Sigmoid colon (tissue), 7 donors: Measurements from ENCODE around the gene FUT8. TPM values are rescaled to one million over a fixed set of nuclear protein-coding genes. Genes with fewer than 3 reads are reported as not detected.

Source experiments
- DNase-seq: peaks from one replicate; pipeline ENCODE4 v3.0.0-alpha.2; 2019
- H3K27ac ChIP-seq, 4 donors: fragments of 200-600 bp; sonication (generic); one replicate each; pipeline ENCODE4 v1.5.1; 2016 to 2019; ENCODE audit warnings: mild to moderate bottlenecking in 1 of 4
- H3K27me3 ChIP-seq, 3 donors: fragments of 200-600 bp; sonication (generic); one replicate each; pipeline ENCODE4 v1.5.1; 2019; ENCODE audit warnings: mild to moderate bottlenecking in 1 of 3
- H3K36me3 ChIP-seq, 4 donors: fragments of 200-600 bp; sonication (generic); one replicate each; pipeline ENCODE4 v1.5.1; 2016 to 2019
- H3K4me1 ChIP-seq, 4 donors: fragments of 200-600 bp; sonication (generic); one replicate each; pipeline ENCODE4 v1.5.1; 2017 to 2019
- H3K4me3 ChIP-seq, 4 donors: fragments of 200-600 bp; sonication (generic); one replicate each; pipeline ENCODE4 v1.5.1; 2017 to 2019; ENCODE audit warnings: mild to moderate bottlenecking in 2 of 4, moderate library complexity in 1 of 4
- H3K9me3 ChIP-seq, 4 donors: fragments of 200-600 bp in 3 of 4; sonication (generic) in 3 of 4; one replicate each; pipeline versions ENCODE4 v1.5.1 to v1.6.1; 2013 to 2019
- CTCF ChIP-seq, 4 experiments: fragments of 450-650 bp in 3 of 4; fragments of 200-600 bp in 1 of 4; IDR thresholded peaks; one replicate each; pipeline ENCODE4 v1.5.1; 2016 to 2019; ENCODE audit warnings: antibody characterized with exemption in 4 of 4, mild to moderate bottlenecking in 3 of 4, moderate library complexity in 2 of 4
- EP300 ChIP-seq, 4 donors: sonication (generic); formaldehyde crosslinking; IDR thresholded peaks; one replicate each; pipeline ENCODE4 v1.6.1; 2017; ENCODE audit warnings: antibody characterized with exemption in 4 of 4
- POLR2A ChIP-seq, 2 donors: fragments of 450-650 bp; IDR thresholded peaks; one replicate each; pipeline ENCODE4 v1.6.1; 2016; ENCODE audit warnings: antibody characterized with exemption in 2 of 2, mild to moderate bottlenecking in 2 of 2, moderate library complexity in 2 of 2
- POLR2AphosphoS5 ChIP-seq, 4 donors: sonication (generic); formaldehyde crosslinking; IDR thresholded peaks; one replicate each; pipeline ENCODE4 v1.6.1; 2017; ENCODE audit warnings: antibody characterized with exemption in 4 of 4
- WGBS, 2 donors: extraction: QIAGEN DNeasy Blood & Tissue Kit; methylation state at CpG; one replicate each; pipeline ENCODE4 v1.1.7; 2013; 5-methylcytosine and 5-hydroxymethylcytosine counted together
- intact Hi-C: fragments of 100-400 bp; cut with DNase I; formaldehyde crosslinking; loops from one replicate; pipeline ENCODE4 v1.15.1; 2023
- polyA plus RNA-seq, 3 donors: library from polyadenylated mRNA; stranded (reverse); fragments of 200-250 nt; gene quantifications; one replicate each; pipeline ENCODE4 v1.2.3, GENCODE V29; 2013
- total RNA-seq, 4 donors: library from RNA; depleted of rRNA; stranded (reverse); fragments of >200 nt; gene quantifications; one replicate each; pipeline ENCODE4 v1.1.0, GENCODE V29; 2016
- donor health status: healthy with polysubstance abuse.
- donor health status: Bipolar disorder and iron deficiency.
- donor health status: healthy.

The FUT8 gene
- total and polyA plus RNA-seq, 7 donors = 2.5 to 53.9 (median 22.0) TPM

GRCh38 chr14:65639216-65639615 is 226.7 kb downstream of the FUT8 start:
- TF ChIP-seq POLR2A (IDR thresholded peaks at IDR 0.05) = no peak
- TF ChIP-seq EP300 (IDR thresholded peaks at IDR 0.05) = no peak
- TF ChIP-seq POLR2AphosphoS5 (IDR thresholded peaks at IDR 0.05) = no peak
- TF ChIP-seq CTCF (IDR thresholded peaks at IDR 0.05) = no peak
- H3K9me3 ChIP-seq = peaks cover 0 to 8% (median 0%) of the 10 kb centered on the region in 4 donors
- H3K36me3 ChIP-seq = no peaks in the 10 kb centered on the region
- 96 to 99% methylated on average over 1 of the region's 1 CpG for WGBS, 2 donors
- H3K4me3 ChIP-seq = no peak overlapping the region
- intact Hi-C loops = no loop called here
- no peak for DNase-seq
- no peaks in the 10 kb centered on the region for H3K4me1 ChIP-seq
- no peaks in the 10 kb centered on the region for H3K27me3 ChIP-seq
- no peak overlapping the region for H3K27ac ChIP-seq

- Histone ChIP-seq H3K4me1 (no peaks in the 10 kb centered on the region), H3K36me3 (no peaks in the 10 kb centered on the region), H3K9me3 (no peaks in the 10 kb centered on the region), H3K27me3 (no peaks in the 10 kb centered on the region), H3K4me3 (no peak overlapping the region), H3K27ac (no peak overlapping the region)
- TF ChIP-seq EP300 (IDR thresholded peaks at IDR 0.05) = no peak
- TF ChIP-seq POLR2AphosphoS5 (IDR thresholded peaks at IDR 0.05) = no peak
- no peak for TF ChIP-seq CTCF (IDR thresholded peaks at IDR 0.05)
- no peak for TF ChIP-seq POLR2A (IDR thresholded peaks at IDR 0.05)
- intact Hi-C loops = no loop called here
- DNase-seq = no peak
- 91 to 99% methylated on average over 2 of the region's 2 CpGs for WGBS, 2 donors
These were observed 238.3 kb downstream of the FUT8 start for GRCh38 chr14:65650826-65651225.

GRCh38 chr14:65656554-65656953 is 244.0 kb downstream of the FUT8 start:
- Histone ChIP-seq H3K4me1 (no peaks in the 10 kb centered on the region), H3K9me3 (no peaks in the 10 kb centered on the region), H3K27me3 (no peaks in the 10 kb centered on the region), H3K27ac (no peak overlapping the region), H3K36me3 (no peaks in the 10 kb centered on the region), H3K4me3 (no peak overlapping the region)
- no peak for DNase-seq
- 98 to 100% methylated on average over 2 of the region's 2 CpGs for WGBS, 2 donors
- no peak for TF ChIP-seq CTCF (IDR thresholded peaks at IDR 0.05)
- no peak for TF ChIP-seq POLR2A (IDR thresholded peaks at IDR 0.05)
- no peak for TF ChIP-seq POLR2AphosphoS5 (IDR thresholded peaks at IDR 0.05)
- no peak for TF ChIP-seq EP300 (IDR thresholded peaks at IDR 0.05)
- intact Hi-C loops = no loop called here

- Histone ChIP-seq H3K4me3 (no peak overlapping the region), H3K9me3 (no peaks in the 10 kb centered on the region), H3K27ac (no peak overlapping the region), H3K4me1 (no peaks in the 10 kb centered on the region), H3K36me3 (no peaks in the 10 kb centered on the region), H3K27me3 (no peaks in the 10 kb centered on the region)
- TF ChIP-seq CTCF (IDR thresholded peaks at IDR 0.05) (no peak), POLR2AphosphoS5 (IDR thresholded peaks at IDR 0.05) (no peak), POLR2A (IDR thresholded peaks at IDR 0.05) (no peak), EP300 (IDR thresholded peaks at IDR 0.05) (no peak)
- intact Hi-C loops = no loop called here
- DNase-seq = no peak
These were observed 245.7 kb downstream of the FUT8 start for GRCh38 chr14:65658202-65658601.

- intact Hi-C loops = no loop called here
- H3K27me3 ChIP-seq = no peaks in the 10 kb centered on the region
- H3K36me3 ChIP-seq = no peaks in the 10 kb centered on the region
- WGBS, 2 donors = 93 to 96% methylated on average over 3 of the region's 3 CpGs
- H3K4me1 ChIP-seq = no peaks in the 10 kb centered on the region
- no peak overlapping the region for H3K4me3 ChIP-seq
- no peaks in the 10 kb centered on the region for H3K9me3 ChIP-seq
- no peak overlapping the region for H3K27ac ChIP-seq
- TF ChIP-seq CTCF (IDR thresholded peaks at IDR 0.05) (no peak), POLR2A (IDR thresholded peaks at IDR 0.05) (no peak), EP300 (IDR thresholded peaks at IDR 0.05) (no peak), POLR2AphosphoS5 (IDR thresholded peaks at IDR 0.05) (no peak)
- DNase-seq = no peak
These were observed 249.3 kb downstream of the FUT8 start for GRCh38 chr14:65661865-65662264.
